SKM-1 treated with dmso at 0.1 percent for 144 hours (cell line): ENCODE results near the gene NUP62.
A peak's percentile ranks its signal among the peaks of the same experiment; 100 is the strongest.

Experiments used
- DNase-seq: peaks from one replicate; lab custom pipeline; 2025; ENCODE audit not compliant: unreplicated experiment; lab: John Stamatoyannopoulos, UW

Gene NUP62

GRCh38 chr19:49869484-49870308 lies 59.6 kb downstream of the NUP62 start:
- peak; percentile 95 for DNase-seq

DNA sequence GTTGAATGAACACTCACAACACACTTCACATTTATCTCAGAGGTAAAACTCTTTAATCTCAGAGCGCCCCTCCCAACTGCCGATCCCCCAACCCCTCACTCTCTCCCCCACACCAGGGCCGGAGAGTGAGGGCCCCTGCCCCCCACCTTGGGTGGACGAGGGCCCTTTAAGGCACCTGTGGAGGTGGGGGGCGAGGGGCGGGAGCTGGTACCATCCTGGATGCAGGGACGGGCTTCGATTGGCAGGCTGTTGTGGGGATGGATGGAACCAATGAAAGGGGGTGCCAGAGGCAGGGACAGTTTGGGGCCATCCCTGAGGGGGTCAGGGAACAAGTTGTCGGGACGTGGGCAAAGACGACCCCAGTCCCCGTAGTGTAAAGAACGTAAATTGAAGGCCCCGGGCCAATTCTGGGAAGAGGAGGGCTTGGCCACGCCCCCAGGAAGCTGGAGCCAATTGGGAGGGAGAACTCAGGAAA lies 60.3 kb downstream of the NUP62 start:
- DNase-seq = no peak

- peak; percentile 56 for DNase-seq
These were observed 62.1 kb downstream of the NUP62 start, which contains the start of gene PNKP for GRCh38 chr19:49866933-49867782. PNKP (minus strand) TSS chr19:49867576; CDS start chr19:49867204, 372 bp downstream.

DNA sequence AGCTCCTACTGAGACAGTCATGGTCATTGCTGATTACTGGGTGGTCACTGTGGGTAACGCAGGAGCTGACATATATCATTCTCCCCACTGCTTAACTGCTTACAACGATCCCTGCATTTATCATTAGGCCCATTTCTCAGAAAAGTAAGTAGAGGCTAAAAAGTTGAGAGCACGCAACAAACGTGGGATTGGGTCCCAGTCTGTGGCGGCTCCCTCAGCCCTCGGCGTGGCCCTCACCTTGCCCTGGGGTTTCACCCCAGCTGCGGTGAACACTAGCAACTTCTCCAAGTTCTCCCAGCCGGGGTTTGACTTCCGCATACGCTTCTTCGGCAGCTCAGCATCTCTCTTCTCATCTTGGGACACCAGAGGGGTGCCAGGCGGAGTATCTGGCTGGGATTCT lies 64.4 kb downstream of the NUP62 start:
- DNase-seq = no peak

GRCh38 chr19:49863935-49864320 lies 65.4 kb downstream of the NUP62 start:
- no peak for DNase-seq

GRCh38 chr19:49863254-49863934 lies 65.9 kb downstream of the NUP62 start:
- no peak for DNase-seq

GRCh38 chr19:49862391-49863253 lies 66.7 kb downstream of the NUP62 start:
- no peak for DNase-seq

GRCh38 chr19:49861541-49862378 lies 67.5 kb downstream of the NUP62 start:
- DNase-seq = no peak

DNA sequence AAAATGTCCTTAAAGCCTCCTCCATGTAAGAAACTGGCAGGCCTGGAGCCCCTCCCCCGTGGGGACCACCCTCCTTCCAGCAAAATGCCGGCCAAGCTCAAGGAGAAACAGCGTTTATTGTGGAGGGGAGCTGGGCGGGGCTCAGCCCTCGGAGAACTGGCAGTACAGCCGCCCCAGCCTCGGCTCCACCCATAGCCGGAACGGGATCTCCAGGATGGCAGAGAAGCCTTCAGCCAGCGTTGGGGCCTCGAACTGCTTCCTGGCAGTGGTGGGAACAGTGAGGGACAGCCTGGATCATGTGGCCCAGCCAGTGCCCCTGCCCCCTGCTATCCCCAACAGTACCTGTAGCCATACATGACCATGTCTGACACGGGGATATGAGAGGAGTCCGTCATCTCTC lies 68.2 kb downstream of the NUP62 start:
- no peak for DNase-seq

DNA sequence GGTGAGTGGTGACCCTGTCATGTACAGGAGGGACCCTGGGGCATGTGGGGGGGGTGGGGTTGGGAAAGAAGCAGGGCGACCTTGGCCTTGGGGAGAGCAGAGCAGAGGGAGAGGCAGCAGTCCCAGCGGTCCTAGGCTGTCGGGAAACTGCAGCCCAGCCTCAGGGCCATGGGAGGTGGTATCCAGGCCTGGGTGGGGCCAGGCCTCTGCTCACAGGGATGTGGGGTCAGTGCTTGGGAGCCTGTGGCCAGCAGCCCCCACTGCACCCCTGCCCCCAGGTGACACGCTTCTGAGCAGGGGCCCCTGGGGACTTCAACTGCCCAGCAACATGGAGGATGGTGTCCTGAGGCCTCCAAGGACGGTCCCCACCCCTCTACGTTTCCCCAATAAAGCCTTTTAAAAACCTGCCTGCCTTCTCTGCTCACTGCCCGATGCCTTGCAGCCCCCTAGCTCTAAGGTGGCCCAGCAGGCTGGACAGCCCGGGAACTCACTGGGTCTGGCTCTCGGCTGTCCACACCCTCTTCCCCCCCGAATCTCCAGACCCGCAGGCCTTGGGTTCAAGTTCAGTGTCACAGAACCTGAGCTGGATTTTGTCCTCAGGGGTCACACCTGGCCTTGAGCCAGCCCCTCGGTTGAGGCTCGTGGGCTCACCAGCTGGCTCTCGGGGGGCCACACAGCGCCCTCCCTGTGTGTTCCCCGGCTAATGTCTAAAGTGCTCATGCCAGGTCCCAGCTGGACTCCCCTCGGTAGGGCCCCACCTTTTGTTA lies 68.8 kb downstream of the NUP62 start:
- no peak for DNase-seq

DNA sequence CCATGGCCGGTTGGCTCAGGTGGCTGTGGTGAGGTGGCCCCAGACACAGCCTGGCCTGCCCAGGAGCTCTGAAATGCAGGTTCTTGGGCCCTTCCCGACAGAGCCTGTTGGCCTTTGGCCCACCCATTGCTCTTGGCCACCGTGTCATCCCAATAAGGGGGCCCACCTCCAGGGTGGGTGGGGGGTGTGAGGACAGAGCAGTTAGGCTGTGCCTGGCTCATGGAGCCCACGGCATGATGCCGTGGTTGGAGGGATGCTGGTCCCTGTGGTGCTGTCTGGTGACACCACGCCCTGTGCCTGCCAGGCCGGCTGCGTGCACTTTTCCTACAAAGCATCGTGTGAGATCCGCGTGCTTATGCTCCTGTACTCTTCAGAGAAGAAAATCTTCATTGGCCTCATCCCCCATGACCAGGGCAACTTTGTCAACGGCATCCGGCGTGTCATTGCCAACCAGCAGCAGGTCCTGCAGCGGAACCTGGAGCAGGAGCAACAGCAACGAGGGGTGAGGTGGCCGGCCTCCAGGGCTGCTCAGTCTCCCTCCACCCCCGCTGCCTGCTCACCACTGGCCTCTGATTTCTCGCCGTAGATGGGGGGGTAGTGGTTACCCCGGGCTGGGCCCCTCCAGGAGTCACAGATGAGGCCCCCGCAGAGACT lies 69.5 kb downstream of the NUP62 start:
- no peak for DNase-seq

DNA sequence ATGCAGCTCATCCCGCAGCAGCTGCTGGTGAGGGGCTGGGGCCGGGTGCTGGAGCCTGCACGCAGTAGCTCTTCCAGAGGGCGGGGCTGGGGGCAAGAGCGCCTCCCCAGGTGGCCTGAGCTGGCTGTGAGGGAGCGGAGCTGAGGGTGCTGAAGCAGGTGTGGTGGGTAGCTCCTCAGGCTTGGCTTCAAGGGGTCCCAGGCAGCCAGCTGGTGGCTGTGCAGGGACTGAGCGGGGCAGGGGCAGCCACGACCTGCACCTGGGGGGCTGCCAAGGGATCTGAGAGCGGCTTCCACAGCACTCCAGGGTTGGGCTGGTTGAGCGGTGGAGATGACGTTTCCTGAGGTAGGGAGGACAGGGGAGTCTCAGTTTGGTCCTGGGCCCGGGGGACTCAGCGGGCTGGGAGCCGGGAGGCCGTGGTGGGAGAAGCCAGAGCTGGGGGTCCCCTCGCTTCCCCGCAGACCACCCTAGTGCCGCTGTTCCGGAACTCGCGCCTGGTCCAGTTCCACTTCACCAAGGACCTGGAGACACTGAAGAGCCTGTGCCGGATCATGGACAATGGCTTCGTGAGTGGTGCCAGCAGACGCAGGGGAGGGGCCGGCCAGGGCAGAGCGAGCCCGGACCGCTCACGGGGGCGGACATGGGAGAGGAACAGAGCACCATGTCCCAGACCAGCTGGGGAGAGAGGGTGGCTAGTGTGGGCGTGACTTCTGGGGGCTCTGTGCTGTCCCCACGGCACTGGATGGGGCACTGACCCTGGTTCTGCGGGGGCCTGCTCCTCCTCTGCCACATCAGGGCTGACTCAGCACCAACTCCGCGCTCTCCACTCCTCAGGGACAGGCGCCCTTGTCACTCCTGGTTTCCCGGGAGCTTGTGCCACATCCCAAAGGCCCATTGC lies 71.0 kb downstream of the NUP62 start:
- DNase-seq = no peak

DNA sequence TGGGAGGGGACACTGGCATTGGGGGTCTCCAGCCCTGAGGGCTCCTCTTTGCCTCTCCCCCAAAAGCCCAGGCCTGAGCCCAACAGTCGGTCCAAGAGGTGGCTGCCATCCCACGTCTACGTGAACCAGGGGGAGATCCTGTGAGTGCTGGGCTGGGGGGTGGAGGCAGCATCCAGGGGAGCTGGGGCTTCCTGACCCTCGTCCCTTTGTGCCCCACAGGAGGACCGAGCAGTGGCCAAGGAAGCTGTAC lies 71.5 kb downstream of the NUP62 start:
- no peak for DNase-seq

DNA sequence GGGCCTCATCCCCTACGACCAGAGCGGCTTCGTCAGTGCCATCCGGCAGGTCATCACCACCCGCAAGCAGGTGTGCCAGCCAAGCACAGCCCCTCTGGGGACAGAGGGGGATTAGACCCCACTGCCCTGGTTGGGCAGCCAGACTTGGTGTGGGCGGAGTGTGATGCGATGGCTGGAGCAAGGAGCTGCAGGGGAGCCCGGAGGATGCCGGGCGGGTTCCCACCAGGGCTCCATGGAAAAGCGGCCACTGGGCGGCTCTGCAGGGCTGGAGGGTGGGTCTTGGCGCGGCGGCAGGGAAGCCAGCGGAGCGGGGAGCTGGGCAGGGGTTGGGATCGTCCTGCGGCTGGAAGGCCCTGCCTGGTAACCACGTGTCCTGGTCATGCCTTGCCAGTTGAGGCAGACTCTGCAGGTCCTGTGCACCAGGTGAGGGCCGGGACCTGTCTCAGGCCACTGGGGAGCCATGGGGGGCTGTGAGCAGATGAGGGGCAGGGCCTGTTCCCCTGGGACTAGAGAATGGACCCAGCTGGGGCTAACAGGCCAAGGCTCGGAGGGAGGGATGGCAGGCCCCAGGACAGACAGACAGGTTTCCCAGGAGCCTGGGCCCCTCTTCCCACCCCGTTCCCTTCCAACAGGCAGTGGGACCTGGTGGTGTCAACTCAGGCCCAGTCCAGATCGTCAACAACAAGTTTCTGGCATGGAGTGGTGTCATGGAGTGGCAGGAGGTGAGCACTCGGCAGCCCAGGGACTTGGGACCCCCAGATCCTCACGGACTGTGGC lies 72.1 kb downstream of the NUP62 start:
- DNase-seq = no peak
